Measurements from ENCODE around the gene OR4D5. TPM values are rescaled to one million over a fixed set of nuclear protein-coding genes. Genes with fewer than 3 reads are reported as not detected.

The OR4D5 gene
- total and polyA plus RNA-seq, 2 of the 8 experiments (the other 6 are each of a cell fraction or from before 2014, with no cell fraction given): not detected

DNA sequence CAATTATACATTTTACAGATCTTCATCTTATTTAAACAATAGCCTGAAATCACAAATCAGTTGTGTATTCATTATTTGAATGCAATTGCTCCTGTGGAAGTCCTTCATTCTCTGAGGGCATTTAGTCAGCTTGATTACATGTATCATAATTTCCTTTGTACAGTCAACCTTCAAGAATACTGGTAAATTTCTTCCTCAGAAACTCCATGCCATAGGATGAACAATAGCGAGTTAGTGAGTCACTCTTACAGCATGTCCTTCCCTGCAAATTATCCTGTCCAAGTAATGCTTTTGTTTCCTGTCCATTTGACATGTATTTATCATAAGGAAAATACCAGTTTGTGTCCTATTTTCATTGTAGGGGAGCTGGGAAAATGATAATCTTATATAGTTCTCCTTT lies 34.4 kb downstream of the OR4D5 start (continued):
- TF ChIP-seq, protein P1, sequence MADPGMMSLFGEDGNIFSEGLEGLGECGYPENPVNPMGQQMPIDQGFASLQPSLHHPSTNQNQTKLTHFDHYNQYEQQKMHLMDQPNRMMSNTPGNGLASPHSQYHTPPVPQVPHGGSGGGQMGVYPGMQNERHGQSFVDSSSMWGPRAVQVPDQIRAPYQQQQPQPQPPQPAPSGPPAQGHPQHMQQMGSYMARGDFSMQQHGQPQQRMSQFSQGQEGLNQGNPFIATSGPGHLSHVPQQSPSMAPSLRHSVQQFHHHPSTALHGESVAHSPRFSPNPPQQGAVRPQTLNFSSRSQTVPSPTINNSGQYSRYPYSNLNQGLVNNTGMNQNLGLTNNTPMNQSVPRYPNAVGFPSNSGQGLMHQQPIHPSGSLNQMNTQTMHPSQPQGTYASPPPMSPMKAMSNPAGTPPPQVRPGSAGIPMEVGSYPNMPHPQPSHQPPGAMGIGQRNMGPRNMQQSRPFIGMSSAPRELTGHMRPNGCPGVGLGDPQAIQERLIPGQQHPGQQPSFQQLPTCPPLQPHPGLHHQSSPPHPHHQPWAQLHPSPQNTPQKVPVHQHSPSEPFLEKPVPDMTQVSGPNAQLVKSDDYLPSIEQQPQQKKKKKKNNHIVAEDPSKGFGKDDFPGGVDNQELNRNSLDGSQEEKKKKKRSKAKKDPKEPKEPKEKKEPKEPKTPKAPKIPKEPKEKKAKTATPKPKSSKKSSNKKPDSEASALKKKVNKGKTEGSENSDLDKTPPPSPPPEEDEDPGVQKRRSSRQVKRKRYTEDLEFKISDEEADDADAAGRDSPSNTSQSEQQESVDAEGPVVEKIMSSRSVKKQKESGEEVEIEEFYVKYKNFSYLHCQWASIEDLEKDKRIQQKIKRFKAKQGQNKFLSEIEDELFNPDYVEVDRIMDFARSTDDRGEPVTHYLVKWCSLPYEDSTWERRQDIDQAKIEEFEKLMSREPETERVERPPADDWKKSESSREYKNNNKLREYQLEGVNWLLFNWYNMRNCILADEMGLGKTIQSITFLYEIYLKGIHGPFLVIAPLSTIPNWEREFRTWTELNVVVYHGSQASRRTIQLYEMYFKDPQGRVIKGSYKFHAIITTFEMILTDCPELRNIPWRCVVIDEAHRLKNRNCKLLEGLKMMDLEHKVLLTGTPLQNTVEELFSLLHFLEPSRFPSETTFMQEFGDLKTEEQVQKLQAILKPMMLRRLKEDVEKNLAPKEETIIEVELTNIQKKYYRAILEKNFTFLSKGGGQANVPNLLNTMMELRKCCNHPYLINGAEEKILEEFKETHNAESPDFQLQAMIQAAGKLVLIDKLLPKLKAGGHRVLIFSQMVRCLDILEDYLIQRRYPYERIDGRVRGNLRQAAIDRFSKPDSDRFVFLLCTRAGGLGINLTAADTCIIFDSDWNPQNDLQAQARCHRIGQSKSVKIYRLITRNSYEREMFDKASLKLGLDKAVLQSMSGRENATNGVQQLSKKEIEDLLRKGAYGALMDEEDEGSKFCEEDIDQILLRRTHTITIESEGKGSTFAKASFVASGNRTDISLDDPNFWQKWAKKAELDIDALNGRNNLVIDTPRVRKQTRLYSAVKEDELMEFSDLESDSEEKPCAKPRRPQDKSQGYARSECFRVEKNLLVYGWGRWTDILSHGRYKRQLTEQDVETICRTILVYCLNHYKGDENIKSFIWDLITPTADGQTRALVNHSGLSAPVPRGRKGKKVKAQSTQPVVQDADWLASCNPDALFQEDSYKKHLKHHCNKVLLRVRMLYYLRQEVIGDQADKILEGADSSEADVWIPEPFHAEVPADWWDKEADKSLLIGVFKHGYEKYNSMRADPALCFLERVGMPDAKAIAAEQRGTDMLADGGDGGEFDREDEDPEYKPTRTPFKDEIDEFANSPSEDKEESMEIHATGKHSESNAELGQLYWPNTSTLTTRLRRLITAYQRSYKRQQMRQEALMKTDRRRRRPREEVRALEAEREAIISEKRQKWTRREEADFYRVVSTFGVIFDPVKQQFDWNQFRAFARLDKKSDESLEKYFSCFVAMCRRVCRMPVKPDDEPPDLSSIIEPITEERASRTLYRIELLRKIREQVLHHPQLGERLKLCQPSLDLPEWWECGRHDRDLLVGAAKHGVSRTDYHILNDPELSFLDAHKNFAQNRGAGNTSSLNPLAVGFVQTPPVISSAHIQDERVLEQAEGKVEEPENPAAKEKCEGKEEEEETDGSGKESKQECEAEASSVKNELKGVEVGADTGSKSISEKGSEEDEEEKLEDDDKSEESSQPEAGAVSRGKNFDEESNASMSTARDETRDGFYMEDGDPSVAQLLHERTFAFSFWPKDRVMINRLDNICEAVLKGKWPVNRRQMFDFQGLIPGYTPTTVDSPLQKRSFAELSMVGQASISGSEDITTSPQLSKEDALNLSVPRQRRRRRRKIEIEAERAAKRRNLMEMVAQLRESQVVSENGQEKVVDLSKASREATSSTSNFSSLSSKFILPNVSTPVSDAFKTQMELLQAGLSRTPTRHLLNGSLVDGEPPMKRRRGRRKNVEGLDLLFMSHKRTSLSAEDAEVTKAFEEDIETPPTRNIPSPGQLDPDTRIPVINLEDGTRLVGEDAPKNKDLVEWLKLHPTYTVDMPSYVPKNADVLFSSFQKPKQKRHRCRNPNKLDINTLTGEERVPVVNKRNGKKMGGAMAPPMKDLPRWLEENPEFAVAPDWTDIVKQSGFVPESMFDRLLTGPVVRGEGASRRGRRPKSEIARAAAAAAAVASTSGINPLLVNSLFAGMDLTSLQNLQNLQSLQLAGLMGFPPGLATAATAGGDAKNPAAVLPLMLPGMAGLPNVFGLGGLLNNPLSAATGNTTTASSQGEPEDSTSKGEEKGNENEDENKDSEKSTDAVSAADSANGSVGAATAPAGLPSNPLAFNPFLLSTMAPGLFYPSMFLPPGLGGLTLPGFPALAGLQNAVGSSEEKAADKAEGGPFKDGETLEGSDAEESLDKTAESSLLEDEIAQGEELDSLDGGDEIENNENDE (IDR thresholded peaks at IDR 0.05; ENCODE audit: insufficient replicate concordance, low read length): no peak
- no peak for TF ChIP-seq RXRA (IDR thresholded peaks at IDR 0.05; ENCODE audit: insufficient read depth, low read depth, low read length)
- TF ChIP-seq ZNF274 (IDR thresholded peaks at IDR 0.05; ENCODE audit: borderline replicate concordance, extremely low read depth, low read length): no peak
- TF ChIP-seq RAD21 (IDR thresholded peaks at IDR 0.05 in 1 of 2, conservative IDR thresholded peaks at IDR 0.05 in 1 of 2; ENCODE audit: low read depth in 2 of 2, low read length in 2 of 2): no peak
- TF ChIP-seq TAF1 (IDR thresholded peaks at IDR 0.05; ENCODE audit: low read depth, low read length): no peak
- no peak for TF ChIP-seq NRF1 (IDR thresholded peaks at IDR 0.05; ENCODE audit: low read depth, low read length)
- no peak for TF ChIP-seq RFX5 (IDR thresholded peaks at IDR 0.05; ENCODE audit: borderline replicate concordance, low read depth, low read length)
